GM04504 (cell line): ENCODE results near the gene ACADS.
A peak's percentile ranks its signal among the peaks of the same experiment; 100 is the strongest.

ENCODE experiments used
- DNase-seq: peaks from one replicate; pipeline ENCODE4 v3.0.0-alpha.2; 2012; ENCODE audit warnings: low read depth

Gene ACADS

DNA sequence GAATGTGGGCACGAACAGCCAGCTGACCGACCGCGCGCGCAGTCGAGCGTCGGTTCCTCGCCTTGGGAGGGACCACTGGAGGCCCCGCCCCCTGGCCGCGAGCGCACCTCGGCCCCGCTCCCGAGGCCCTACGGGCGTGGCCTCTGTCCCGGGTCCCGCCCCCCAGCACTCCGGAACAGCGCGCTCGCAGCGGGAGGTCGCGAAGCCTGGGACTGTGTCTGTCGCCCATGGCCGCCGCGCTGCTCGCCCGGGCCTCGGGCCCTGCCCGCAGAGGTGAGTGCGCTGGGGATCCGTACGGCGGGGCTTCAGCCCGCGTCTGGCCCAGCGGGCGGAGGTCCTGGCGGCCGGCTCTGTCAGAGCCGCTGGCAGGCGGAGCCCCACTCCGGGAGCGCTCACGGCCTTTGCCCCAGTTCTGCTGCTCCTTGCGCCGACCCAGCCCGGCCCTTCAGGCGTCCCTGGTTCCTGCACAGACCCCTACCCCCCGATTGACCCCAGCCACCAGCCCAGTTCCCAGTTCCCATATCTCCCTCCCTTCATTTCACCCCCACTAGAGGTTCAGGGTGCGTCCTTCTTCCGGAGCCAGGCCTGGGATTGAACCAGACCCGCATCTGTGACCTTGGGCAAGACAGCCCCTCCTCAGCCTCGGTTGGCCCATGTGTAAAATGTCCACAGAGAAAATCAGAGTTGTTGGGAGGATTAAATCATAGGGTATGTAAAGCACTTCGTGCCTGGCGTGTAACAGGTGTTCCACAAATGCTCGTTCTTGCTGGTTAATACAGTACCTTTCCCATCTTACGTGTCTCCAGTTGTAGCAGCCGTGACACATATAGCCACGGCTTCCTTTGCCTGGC, at the start of gene ACADS:
ACADS (plus strand) TSS at position 168 of the 851 bp plus-strand sequence; CDS start at position 228, 60 bp downstream.
- peak; percentile 60 for DNase-seq

- no peak for DNase-seq
Measured at GRCh38 chr12:120677765-120678473, 47.7 kb upstream of the ACADS start.

GRCh38 chr12:120678572-120678971, 47.1 kb upstream of the ACADS start:
- no peak for DNase-seq

DNA sequence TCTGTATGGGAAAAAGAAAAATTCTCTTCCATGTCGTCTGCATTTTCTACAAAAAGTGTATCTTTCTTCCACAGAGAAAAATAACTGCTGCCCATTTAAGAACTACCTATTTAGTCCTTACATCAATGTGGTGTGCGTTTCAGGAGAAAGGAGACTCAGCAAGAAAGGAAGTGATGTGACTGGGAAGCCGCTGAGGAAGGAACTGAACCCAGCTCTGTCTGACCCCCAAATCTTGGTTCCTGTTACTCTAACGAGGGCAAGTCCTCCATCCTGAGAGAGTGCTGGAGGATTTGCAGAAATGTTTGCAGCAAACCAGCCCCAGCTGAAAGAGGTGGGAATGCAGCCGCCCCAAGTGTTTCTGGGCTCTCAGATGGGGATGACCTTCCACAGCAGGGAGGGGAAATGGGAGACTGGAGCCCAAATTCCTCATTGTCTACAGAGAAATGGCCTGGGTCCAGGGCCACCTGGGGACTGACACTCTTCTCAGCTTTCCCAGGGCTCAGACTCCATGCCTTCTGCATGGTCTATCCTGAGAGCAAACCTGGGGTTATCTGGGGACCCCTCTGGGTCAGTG, 45.4 kb upstream of the ACADS start:
- no peak for DNase-seq

DNA sequence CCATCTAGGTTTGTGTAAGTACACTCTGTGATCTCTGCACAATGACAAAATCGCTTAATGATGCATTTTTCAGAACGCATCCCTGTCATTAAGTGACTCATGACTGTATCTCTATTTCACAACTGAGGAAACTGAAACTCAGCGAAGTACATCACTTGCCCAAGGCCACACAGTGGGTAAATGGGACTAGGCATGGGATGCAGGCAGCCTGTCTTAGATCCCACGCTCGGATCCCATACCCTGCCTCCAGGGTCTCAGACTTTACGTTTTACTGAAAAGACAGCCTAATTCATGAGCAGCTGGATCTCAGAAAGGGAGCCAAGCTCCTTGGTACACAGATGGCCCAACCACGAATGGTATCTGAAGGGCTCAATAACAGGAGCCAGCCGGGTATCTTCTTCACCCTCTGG, 41.1 kb upstream of the ACADS start:
- no peak for DNase-seq

GRCh38 chr12:120685522-120685921, 40.1 kb upstream of the ACADS start:
- DNase-seq = no peak

- peak; percentile 94 for DNase-seq
Measured at GRCh38 chr12:120686151-120686689, 39.4 kb upstream of the ACADS start.

GRCh38 chr12:120686690-120687577, 38.7 kb upstream of the ACADS start, which contains the start of gene MLEC:
TSS of gene MLEC (plus strand) at chr12:120687149. CDS start at chr12:120687297, 148 bp downstream.
- peak; percentile 93 for DNase-seq

DNA sequence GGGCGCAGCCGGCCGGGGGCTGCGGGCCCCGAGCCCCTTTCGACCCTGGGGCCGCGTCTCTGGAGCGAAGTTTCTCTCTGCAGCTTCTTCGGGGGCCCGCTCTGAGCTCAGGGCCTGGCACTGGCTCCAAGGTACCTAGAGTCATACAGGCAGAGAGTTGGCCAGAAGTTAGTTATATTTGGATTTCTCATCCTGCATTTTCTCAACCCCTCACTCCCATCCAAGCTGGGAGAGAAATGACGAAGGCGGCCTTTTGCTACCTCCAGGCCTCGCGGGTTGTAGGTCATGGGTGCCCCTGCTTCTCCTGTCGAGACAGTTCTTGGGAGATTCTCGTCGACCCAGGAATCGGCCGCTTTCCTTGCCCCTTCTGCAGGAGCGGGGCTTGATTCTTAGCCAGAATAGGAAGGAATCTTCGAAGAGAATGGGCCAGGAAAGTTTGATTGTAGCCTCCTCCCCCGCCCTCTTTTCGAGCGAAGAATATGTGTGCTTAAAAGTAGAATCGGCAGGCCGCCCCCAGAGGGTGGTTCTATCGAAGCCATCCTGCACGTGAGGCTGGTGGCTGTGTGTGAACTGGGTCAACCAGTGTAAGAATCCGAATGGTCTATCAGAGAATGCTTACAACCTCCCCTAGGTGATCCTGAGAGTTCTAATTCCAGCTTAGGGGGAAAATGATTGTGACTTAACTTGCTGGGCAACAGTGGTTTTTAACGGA, 37.9 kb upstream of the ACADS start:
- no peak for DNase-seq

DNA sequence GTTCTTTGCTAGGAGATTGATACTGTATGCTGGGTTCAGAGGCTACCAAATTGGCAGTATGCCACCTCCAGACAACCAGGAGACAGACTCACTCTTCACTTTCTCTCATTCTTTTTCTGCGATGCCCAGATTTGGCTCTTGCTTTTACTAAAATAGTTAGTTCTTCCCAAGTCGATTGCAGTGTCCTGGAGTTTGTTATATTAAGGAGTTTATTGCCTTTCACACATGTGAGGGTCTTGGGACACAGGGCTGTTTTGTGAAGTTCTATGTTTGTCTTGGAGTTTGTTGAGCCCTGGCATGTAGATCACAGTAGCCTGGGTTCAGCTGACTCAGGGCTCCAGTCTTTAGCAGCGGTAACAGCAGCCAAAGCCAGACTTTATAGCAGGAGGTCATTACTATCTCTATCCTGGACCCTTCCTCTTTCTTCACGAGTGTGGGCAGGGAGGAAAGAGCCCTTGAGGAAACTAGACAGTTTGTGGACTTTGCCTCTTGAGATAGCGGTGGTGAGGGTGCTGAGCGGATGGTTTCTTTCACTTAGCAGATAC, 37.0 kb upstream of the ACADS start:
- DNase-seq = no peak

GRCh38 chr12:120689397-120690082, 36.1 kb upstream of the ACADS start:
- no peak for DNase-seq

- DNase-seq = no peak
Measured at GRCh38 chr12:120690083-120690450, 35.6 kb upstream of the ACADS start.

- no peak for DNase-seq
Measured at GRCh38 chr12:120690978-120691377, 34.6 kb upstream of the ACADS start.

- DNase-seq = no peak
Measured at GRCh38 chr12:120692524-120693033, 33.0 kb upstream of the ACADS start.

GRCh38 chr12:120693848-120694247, 31.8 kb upstream of the ACADS start:
- no peak for DNase-seq

DNA sequence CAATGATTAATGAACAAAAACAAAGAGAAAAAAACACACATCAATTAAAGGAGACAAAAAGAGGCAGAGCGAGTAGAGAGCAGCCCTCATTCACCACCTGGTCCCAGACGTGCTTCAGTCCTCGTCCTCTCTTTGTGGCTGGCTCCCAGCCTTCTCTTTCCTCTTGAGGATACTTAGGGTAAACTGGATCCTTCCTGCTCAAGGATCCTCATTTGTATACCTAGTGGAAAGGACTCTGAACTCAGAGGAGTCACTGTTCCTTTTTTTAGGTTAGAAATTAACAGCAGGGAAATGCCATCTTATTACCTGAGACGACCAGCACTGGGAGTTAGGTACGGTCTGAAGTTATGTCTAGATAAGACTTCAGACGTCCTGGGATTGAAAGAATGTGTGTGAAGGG, 29.0 kb upstream of the ACADS start:
- no peak for DNase-seq

DNA sequence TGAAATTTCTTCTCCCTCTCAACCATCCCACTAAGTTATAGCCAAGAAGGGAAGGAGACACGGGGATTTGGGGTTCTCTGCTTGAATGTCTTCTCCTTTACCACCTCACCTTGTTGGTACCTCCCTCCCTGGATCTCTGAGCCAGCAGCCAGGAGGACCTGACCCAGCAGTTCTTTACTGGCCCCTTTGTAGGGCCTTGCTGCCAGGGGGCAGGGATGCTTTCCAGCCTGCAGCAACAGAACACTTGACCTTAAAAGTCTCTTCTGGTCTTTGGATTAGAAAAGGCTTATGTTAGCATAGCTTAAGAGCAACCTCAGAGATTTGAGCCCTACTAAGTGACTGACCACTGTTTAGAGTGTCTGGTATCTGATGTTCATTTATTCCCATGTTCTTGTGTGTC, 28.3 kb upstream of the ACADS start:
- no peak for DNase-seq

DNA sequence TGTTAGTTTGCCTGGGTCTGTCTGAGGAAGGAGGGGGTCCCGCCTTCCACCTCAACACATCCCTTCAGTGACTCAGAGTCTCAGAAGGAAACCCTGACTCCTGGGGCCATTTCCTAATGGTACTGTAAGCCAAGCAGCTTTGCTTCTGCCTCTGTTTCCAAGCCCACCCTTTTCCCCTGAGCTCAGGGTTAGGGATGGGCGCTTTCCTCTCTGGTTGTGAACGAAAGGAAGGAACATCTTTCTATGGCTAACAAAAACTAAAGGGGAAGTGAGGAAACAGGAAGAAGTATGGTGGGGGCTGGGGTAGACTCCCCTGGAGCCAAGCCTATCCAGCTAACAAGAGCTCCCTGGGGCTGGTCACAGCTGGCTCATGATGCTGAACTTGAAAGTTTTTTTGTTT, 27.0 kb upstream of the ACADS start:
- DNase-seq = no peak

DNA sequence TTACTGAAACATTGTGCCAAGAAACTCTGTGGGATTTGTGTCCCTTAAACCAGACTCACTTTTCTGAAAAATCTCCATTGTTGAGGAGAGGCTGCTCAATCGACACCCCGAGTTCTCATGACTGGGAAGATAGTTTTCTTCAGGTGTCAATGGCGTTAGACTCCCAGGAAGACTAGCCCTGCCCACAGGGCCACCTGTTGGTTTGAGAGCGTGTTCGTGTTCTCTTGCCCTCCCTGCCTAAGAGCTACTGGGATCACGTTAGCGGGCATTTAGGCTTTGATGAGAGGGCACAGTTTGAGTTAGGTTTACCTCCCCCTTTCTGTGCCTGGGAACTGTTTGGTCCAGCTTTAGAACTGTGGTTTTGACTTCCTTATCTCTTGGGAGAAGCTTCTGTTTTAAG, 26.1 kb upstream of the ACADS start:
- DNase-seq = no peak

GRCh38 chr12:120700886-120701285, 24.7 kb upstream of the ACADS start:
- no peak for DNase-seq
